PC-3 (cell line): Measurements from ENCODE around the gene DDAH2.

Experiments
- CTCF ChIP-seq: fragments of 300-600 bp; sonication (generic); conservative IDR thresholded peaks from 2 replicates; pipeline ENCODE4 v1.5.1; 2017; ENCODE audit warnings: antibody characterized with exemption, low read depth, mild to moderate bottlenecking, low read length
- EZH2phosphoT487 ChIP-seq: fragments of 300-600 bp; sonication (generic); IDR thresholded peaks from 2 replicates; pipeline ENCODE4 v1.6.1; 2018; ENCODE audit warnings: mild to moderate bottlenecking, antibody characterized with exemption, low read length, borderline replicate concordance

GRCh38 chr6:31739639-31740396 is 10.7 kb upstream of the DDAH2 start, which contains the start of gene MSH5:
- TF ChIP-seq EZH2phosphoT487 = no peak
- no peak for TF ChIP-seq CTCF
